IPS-18c (cell line): ENCODE results near the gene IDH3G.

Source experiments
- H3K4me3 ChIP-seq: 2 replicates; pipeline ENCODE4 v1.7.0; 2013; ENCODE audit warnings: low read depth, mild to moderate bottlenecking, low read length, moderate library complexity; ENCODE audit not compliant: insufficient read depth
- H3K9me3 ChIP-seq: one replicate; pipeline ENCODE4 v1.6.1; 2013; ENCODE audit warnings: mild to moderate bottlenecking, low read length, moderate library complexity; ENCODE audit not compliant: control insufficient read depth, insufficient read depth

IDH3G gene

DNA sequence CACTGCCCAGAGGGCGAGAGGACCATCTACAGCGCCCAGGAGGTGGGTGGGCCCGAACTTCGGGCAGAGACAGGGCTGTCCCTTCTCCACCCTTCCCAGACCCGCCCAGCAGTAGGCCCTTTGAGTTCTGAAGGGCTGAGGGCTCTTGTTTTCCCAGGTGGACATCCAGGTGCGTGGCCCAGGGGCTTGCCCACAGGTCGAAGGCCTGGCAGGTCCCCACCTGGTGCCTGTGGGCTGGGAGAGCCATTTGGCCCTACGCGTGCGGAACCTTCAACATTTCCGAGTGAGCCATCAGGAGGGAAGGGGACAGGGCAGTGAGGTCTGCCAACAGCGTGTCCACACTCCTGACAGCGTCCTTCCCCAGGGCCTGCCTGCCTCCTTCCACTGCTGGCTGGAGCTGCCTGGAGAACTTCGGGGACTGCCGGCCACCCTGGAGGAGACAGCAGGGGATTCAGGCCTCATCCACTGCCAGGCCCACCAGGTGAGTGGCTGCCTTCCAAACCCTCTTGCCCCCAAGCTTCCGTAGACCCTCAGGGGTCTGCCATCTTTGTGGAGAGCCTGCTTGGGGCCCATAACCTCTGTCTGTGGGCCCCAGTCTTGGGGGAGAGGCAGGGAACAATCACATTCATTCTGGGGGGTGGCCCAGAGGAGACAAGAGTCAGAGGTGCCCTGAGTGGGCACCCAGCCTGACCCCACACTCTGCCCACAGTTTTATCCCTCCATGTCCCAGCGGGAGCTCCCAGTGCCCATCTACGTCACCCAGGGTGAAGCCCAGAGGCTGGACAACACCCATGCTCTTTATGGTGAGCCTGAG is 23.4 kb downstream of the IDH3G start:
- peaks cover 27% of the 10 kb centered on the region for H3K9me3 ChIP-seq
- no peak overlapping the region for H3K4me3 ChIP-seq

DNA sequence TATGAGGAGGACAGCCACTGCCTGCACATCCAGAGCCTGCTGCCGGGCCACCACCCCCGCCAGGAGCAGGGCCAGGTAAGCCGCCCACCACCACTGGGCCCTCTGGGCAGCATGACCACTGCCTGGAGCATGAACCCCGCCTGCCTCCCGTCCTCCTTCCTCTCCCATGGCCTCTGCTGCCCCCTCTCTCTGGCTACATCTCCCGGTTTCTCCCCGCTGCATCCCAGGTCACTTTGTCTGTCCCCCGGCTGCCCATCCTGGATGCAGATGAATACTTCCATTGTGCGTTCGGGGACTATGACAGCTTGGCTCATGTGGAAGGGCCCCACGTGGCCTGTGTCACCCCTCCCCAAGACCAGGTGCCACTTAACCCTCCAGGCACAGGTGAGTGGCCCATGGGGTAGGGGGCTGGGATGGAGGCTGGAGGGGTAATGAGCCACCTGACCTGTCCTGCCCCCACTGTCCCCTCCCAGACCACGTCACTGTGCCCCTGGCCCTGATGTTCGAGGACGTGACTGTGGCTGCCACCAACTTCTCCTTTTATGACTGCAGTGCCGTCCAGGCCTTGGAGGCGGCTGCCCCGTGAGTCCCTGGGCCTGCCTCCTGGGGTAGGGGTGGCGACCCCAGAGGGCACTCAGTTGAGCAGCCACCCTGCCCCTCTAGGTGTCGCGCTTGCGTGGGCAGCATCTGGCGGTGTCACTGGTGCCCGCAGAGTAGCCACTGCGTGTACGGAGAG is 24.1 kb downstream of the IDH3G start:
- H3K9me3 ChIP-seq, result peaks cover 28% of the 10 kb centered on the region

DNA sequence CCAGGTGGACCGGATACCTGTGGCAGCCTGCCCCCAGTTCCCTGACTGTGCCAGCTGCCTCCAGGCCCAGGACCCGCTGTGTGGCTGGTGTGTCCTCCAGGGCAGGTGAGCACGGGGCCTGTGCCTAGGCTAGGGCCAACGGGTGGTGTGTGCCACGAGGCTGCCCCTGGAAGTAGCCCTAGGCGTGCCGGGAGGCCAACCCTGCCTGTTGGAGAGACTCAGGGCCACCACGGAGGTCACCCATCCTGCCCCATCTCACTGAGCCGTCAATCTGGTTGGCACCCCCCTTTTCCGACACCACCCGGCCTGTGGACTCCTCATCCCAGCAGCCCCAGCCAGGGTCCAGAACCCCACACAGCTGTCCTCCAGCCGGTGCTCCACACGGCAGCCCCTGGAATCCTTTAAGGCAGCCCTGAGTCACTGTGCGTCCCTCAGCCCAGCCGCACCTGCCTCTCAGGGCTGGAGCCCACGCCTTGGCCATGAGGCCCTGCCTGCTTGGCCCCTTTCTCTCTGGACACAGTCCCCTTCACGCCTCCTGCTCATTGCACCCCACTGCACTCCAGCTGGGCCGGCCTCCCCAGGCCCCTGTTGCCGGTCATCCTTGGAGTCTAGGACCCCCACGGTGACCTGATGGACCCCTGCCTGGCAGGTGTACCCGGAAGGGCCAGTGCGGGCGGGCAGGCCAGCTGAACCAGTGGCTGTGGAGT is 24.9 kb downstream of the IDH3G start:
- no peak overlapping the region for H3K4me3 ChIP-seq

More for the DNA sequence above, 24.1 kb downstream of the IDH3G start:
- H3K4me3 ChIP-seq, result no peak overlapping the region

DNA sequence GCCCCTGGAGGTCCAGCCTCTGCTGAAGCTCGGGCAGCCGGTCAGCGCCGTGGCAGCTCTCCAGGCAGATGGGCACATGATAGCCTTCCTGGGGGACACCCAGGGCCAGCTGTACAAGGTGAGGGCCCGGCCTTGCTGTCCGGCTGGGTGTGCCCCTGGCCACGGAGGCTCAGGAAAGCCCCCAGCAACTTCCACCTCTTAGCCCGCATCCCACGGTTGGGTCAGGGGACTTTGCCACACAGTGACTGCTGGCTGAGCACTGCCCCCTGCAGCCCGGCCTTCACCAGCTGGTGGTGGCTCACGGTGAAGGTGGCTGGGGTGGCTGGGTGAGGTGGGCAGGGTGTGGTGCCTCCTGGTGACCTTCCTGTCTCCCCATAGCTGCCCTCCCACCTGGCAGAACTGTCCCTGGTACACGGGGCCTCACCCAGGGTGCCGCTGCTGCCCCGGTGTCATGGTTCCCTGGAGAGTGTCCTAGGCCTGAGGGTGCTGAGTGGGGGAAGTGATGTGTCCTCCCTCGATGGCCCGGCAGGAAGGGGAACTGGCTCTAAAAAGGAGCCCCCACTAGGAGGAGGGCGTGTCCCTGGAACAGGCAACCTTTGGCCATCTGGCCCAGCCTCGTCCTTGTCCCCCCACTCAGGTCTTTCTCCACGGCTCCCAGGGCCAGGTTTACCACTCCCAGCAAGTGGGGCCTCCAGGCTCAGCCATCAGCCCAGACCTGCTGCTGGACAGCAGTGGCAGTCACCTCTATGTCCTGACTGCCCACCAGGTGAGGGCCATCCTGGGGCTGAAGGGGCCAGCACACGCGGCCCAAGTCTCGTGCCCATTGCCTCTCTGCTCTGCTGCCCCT is 25.6 kb downstream of the IDH3G start:
- peaks cover 34% of the 10 kb centered on the region for H3K9me3 ChIP-seq
- no peak overlapping the region for H3K4me3 ChIP-seq

More for the DNA sequence above, 24.9 kb downstream of the IDH3G start:
- H3K9me3 ChIP-seq, result peaks cover 31% of the 10 kb centered on the region

DNA sequence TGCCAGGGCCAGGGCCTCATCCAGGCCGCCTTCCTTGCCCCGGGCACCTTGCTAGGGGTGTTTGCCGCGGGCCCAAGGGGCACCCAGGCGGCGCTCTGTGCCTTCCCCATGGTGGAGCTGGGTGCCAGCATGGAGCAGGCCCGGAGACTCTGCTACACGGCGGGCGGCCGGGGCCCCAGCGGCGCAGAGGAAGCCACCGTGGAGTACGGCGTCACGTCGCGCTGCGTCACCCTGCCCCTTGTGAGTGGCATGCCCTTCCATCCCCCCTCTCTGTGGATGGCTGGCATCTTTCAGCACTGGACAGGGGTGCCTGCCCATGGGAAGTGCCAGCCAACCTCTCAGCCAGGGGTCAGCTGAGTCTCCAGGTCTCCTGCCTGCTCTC is 26.5 kb downstream of the IDH3G start:
- Histone ChIP-seq H3K9me3 (peaks cover 32% of the 10 kb centered on the region), H3K4me3 (no peak overlapping the region)

DNA sequence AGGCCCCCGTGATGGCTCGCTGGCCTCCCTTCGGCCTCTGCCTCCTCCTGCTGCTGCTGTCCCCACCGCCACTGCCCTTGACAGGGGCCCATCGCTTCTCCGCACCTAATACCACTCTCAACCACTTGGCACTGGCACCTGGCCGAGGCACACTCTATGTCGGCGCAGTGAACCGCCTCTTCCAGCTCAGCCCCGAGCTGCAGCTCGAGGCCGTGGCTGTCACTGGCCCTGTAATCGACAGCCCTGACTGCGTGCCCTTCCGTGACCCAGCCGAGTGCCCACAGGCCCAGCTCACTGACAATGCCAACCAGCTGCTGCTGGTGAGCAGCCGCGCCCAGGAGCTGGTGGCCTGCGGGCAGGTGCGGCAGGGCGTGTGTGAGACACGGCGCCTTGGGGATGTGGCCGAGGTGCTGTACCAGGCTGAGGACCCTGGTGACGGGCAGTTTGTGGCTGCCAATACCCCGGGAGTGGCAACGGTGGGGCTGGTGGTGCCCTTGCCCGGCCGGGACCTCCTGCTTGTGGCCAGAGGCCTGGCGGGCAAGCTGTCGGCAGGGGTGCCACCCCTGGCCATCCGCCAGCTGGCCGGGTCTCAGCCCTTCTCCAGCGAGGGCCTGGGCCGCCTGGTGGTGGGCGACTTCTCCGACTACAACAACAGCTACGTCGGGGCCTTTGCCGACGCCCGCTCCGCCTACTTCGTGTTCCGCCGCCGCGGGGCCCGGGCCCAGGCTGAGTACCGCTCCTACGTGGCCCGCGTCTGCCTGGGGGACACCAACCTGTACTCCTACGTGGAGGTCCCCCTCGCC is 27.1 kb downstream of the IDH3G start:
- Histone ChIP-seq H3K9me3 (peaks cover 32% of the 10 kb centered on the region), H3K4me3 (no peak overlapping the region; the same call in 1 of the 2 replicates)

DNA sequence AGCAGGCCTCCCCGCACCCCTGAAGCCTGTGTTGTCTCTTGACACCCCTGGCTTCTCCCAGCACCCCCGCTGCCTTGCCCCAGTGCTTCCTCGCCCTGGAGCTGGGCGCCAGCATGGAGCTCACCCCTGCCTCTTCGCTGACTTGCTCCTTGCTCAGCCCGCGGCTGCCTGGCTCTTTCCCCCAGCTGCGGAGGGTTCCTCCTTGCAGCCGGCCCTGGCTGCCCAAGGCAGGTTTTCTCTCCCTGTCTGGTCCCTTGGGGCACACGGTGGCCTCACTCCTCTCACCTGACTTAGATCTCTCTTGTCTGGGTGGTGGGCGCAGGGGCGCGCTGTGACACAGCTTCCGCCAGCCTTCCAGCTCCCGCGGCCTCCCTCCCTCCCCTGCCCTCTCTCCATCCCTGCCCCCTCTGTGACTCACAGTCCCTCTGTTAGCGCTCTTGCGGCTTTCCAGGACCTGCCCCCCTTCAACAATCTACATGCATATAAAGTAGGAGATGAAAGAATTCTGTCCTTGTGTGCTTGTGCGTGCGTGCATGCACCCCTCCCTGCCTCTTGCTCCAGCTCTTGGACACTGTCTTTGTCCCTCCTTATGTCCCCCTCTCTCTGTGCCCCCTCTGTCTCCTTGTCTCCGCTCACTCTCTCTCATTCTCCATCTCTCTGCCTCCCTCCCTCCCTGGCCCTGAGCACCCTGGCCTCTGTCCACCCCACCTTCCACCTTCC is 27.9 kb downstream of the IDH3G start:
- peaks cover 29% of the 10 kb centered on the region for H3K9me3 ChIP-seq
- no peak overlapping the region; the same call in 1 of the 2 replicates for H3K4me3 ChIP-seq

DNA sequence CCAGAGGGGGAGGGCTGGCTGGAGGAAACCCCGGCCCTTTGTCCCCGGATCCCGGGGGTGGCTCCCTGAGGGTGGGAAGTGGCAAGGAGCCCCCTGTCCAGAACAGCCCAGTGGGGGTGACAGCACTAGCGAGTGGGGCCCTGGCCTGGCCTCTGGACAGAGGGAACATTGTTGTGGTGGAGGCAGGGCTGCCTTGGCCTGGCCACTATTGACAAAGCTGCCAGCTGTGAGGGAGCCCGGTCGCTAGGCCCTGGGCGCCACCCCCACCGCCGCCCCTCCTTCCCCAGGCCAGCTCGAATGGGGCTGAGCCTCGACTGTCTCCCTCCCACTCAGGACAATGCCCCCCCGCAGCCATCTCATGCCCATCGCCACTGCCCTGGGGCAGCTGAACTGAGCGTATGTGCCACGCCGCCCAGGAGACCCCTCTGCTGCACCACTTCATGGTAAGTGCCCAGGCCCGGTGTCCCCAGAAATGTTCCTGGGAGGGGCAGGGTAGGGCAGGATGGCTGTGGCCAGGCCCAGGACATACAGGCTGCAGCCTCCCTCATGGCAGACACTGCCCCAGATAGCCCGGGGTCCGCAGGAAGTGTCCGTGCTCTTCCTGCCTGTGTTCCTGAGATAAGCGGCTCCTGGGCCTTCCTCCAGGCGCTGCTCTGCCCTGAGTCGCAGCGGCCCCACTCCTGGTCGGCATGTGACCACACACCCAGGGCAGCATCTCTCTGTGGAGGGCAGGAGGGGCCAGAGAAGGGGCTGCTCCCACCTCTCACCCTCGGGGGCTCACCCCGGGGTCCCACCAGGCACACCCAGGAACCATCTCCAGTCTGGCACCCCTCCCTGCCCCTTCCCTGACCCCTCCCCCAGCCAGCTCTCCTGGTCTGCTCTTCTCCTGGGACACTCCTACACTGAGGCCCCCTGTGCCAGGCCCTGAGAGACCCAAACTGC is 28.8 kb downstream of the IDH3G start:
- Histone ChIP-seq H3K4me3 (no peak overlapping the region), H3K9me3 (peaks cover 27% of the 10 kb centered on the region)

DNA sequence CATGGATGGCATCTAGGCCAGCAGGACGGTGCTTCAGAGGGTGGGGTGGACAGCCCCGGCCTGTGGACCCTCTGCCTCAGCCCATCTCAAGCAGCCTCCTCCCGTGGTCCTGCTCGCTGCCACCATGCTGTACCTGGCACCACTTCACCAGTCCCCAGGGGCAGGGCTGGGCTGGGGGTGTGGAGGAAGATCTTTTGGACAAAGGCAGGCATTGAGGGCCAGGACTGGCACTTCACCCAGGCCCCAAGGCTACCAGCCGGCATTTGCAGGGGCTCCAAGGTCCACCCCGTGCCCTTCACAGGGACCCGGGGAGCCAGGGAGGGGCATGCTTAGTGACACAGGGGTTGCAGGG is 29.4 kb downstream of the IDH3G start:
- Histone ChIP-seq H3K4me3 (no peak overlapping the region), H3K9me3 (peaks cover 24% of the 10 kb centered on the region)

DNA sequence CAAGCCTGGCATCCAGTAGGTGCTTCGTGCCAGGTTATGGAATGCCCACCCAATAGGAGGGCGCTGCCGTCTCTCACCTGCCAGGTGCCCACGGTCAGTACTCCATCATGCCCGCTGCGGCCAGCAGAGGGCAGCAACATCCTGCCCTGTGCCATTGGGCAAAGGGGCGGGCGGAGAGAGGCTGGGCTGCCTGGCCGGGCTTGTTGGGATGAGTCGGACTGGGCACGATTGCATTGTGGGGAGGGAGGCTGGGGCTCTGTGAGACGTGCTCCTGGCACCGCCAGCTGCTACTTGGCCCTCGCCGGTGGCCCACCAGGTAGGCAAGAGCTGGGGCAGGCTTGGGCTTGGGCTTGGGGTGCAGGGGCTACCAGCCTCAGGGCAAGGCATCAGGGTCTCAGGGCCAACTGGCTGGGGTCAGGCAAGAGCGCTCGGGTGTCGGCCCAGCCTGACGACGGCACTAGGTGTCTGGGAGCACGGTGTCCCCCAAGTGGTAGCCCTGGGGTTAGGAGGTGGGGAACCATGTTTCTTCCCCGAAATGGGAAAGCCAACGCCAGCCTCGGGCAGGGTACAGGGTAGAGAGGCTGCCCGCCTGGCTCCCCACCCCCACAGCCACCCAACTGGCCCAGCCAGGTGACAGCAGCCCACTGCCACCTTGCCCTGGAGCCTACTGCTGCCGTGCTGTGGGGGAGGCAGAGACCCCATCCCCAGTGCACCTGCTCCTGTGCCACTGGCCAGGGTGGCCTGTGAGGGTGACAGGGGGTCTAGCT is 30.0 kb downstream of the IDH3G start, which contains the start of gene PLXNB3:
TSS of gene PLXNB3 (plus strand) at position 261 of the 767 bp plus-strand sequence. CDS start 1,287 bp downstream, outside the sequence.
- no peak within 1 kb of the TSS; the same call in 1 of the 2 replicates for H3K4me3 ChIP-seq
- H3K9me3 ChIP-seq, result peaks cover 22% of the 10 kb centered on the region

DNA sequence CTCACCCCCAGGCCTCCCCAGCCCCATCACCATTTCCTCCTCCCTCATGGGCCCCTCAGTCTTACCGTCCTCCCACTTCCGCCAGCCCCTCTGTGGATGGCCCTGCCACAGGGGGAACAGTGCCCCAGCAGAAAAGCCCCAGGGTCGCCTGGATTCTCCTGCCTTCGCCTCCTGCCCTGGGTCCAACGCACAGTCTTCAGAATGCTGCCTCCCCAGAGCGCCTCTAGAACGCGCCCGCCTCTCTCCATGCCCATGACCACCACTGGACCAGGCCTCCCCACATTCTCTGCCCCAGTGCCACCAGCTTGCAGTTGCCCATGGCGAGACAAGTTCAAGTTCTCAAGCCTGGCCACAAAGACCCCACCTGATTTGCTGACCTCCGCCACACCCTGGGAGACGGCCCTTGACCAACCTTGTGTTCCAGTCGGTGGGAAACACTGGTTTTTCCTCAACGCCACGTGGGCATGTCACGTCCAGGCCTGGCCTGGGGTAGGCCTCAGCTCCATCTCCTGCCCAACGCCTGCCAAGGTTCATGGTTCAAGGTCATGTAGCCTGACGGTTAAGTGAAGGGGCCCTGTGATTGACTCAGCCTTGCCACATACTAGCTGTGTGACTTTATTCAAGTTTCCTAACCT is 30.8 kb downstream of the IDH3G start:
- Histone ChIP-seq H3K4me3 (no peak overlapping the region), H3K9me3 (peaks cover 18% of the 10 kb centered on the region)

DNA sequence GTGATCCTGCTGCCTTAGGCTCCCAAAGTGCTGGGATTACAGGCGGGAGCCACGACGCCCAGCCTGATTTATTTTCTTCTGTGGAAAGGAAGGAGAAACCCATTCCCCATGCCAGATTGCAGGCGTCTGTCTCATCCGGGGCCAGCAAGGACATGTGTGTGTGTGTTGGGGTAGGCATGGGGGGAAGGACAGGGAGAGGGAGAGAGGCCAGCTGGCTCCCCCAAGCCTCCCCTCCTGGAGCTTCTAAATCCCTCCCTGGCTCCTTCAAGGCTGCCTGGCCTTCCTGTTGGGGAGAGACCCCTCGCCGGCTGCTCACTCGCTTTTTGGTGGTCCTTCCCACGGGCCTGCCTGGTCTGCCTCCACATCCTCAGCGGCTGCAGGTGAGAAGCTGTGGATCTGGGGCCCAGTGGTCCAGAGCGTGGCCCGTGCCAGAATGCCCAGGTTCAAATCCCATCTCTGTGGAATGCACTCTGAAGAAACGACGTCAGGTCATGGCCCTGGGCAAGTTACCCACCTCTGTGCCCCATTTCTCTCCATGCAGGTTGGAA is 31.5 kb downstream of the IDH3G start:
- H3K4me3 ChIP-seq, result no peak overlapping the region
- H3K9me3 ChIP-seq, result peaks cover 15% of the 10 kb centered on the region

DNA sequence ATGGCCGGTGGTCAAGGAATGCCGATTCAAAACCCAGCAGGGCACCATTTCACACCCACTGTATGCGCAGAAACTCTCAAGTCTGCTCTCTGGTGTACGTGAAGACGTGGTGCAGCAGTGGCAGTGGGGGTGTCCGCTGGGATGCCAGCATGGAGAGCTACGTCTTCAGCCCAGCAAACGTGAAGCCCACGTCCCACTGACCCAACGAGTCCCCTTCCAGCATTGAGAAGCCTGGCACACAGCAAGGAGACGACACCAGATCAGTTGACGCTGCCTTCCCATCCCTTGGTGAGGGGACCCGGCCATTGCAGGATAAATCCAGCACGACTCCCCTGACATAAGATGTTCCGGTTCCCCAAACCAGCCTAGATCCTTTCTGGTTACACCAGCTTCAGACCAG is 32.3 kb downstream of the IDH3G start:
- no peak overlapping the region for H3K4me3 ChIP-seq
- peaks cover 15% of the 10 kb centered on the region for H3K9me3 ChIP-seq
